Fibroblast of skin of right quadriceps (primary cell): Measurements from ENCODE around the gene WDR47.
A peak's percentile ranks its signal among the peaks of the same experiment; 100 is the strongest.
"Not testable (repeated sequence)": the region's sequence is repeated elsewhere in the genome, so short reads cannot be mapped to it uniquely, and the experiment has no call there.

Experiments used
- DNase-seq: peaks from one replicate; pipeline ENCODE4 v3.0.0-alpha.2; 2013

The WDR47 gene

GRCh38 chr1:109050228-109050995 lies 8.5 kb upstream of the WDR47 start:
- no peak for DNase-seq

GRCh38 chr1:109048335-109048734 lies 6.4 kb upstream of the WDR47 start:
- no peak for DNase-seq

GRCh38 chr1:109047339-109047738 lies 5.4 kb upstream of the WDR47 start:
- DNase-seq = no peak

GRCh38 chr1:109046671-109047070 lies 4.8 kb upstream of the WDR47 start:
- DNase-seq = no peak

- DNase-seq = no peak
These were observed 3.7 kb upstream of the WDR47 start for GRCh38 chr1:109045595-109045994.

GRCh38 chr1:109040989-109041620 lies 797 bp downstream of the WDR47 start:
- peak; percentile 14 for DNase-seq

- no peak for DNase-seq
These were observed 1.3 kb downstream of the WDR47 start for GRCh38 chr1:109040627-109040988.

- DNase-seq = no peak
These were observed 7.5 kb downstream of the WDR47 start for GRCh38 chr1:109034382-109034781.

- not testable (repeated sequence) for DNase-seq
These were observed 12.4 kb downstream of the WDR47 start for GRCh38 chr1:109029493-109029892.

- DNase-seq = no peak
These were observed 14.1 kb downstream of the WDR47 start for GRCh38 chr1:109027841-109028240.

- DNase-seq = peak; percentile 44
These were observed 16.2 kb downstream of the WDR47 start for GRCh38 chr1:109025694-109026093.

GRCh38 chr1:109024646-109025045 lies 17.3 kb downstream of the WDR47 start:
- DNase-seq = peak; percentile 2

- DNase-seq = no peak
These were observed 21.1 kb downstream of the WDR47 start for GRCh38 chr1:109020693-109021257.

GRCh38 chr1:109017719-109018118 lies 24.2 kb downstream of the WDR47 start:
- DNase-seq = not testable (repeated sequence)

GRCh38 chr1:109017134-109017533 lies 24.8 kb downstream of the WDR47 start:
- DNase-seq = no peak

GRCh38 chr1:109011335-109011734 lies 30.6 kb downstream of the WDR47 start:
- DNase-seq = no peak

- not testable (repeated sequence) for DNase-seq
These were observed 45.3 kb downstream of the WDR47 start for GRCh38 chr1:108996622-108997021.

GRCh38 chr1:108983114-108983513 lies 58.8 kb downstream of the WDR47 start:
- no peak for DNase-seq

GRCh38 chr1:108976658-108977057 lies 65.2 kb downstream of the WDR47 start:
- no peak for DNase-seq

- DNase-seq = no peak
These were observed 69.0 kb downstream of the WDR47 start for GRCh38 chr1:108972951-108973350.

- DNase-seq = no peak
These were observed 72.6 kb downstream of the WDR47 start for GRCh38 chr1:108969346-108969745.

GRCh38 chr1:108963052-108963686 lies 78.7 kb downstream of the WDR47 start, which contains the start of gene CLCC1:
TSS of gene CLCC1 (minus strand) at chr1:108963484. CDS start at chr1:108950437, 13,047 bp downstream.
- peak; percentile 88 for DNase-seq

GRCh38 chr1:108962681-108963051 lies 79.2 kb downstream of the WDR47 start:
- no peak for DNase-seq
